Bone marrow (tissue), 2 donors: ENCODE data around the gene MED13L.
"Not testable (repeated sequence)": the region's sequence is repeated elsewhere in the genome, so short reads cannot be mapped to it uniquely, and the experiment has no call there.

ENCODE experiments used
- DNase-seq, 2 donors: peaks; one replicate each; lab custom pipeline; 2025; lab: John Stamatoyannopoulos, UW

MED13L gene

DNA sequence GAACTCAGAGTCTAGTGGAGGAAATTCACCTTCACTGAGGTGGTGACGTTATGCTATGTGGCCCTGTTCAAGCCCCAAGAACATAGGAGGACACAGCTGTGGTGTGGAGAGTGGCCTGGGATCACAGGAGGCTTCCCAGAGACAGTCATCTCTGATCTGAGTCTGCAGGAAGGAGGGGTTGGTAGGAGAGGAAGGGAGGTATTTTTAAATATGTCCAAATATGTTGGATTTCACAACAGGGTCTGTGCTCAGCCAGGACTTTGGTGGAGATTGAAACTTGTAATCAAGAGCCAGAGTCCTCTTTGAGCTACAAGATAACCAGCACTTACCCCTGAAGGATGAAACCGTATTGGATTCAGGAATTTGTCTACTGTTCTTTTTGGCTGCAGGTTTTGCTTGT lies 26.4 kb upstream of the MED13L start:
- peak in 1 of 2 donors; percentile 8 for DNase-seq

DNA sequence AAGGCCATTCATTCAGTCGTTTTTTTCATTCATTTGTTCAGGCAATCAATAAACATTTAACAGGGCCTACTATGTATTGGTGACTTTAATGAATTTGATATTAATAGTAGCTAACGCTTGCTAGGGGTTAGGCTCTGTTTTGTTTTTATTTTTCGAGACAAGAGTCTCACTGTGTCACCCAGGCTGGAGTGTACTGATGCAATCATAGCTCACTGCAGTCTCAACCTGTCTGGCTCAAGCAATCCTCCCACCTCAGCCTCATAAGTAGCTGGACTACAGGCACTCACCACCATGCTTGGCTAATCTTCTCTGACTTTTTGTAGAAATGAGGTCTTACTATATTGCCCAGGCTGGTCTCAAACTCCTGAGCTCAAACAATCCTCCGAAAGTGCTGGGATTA lies 25.6 kb upstream of the MED13L start:
- DNase-seq: no peak

- no peak for DNase-seq
These were observed 24.9 kb upstream of the MED13L start for GRCh38 chr12:116302166-116303058.

GRCh38 chr12:116301621-116302020 lies 24.1 kb upstream of the MED13L start:
- DNase-seq: no peak

DNA sequence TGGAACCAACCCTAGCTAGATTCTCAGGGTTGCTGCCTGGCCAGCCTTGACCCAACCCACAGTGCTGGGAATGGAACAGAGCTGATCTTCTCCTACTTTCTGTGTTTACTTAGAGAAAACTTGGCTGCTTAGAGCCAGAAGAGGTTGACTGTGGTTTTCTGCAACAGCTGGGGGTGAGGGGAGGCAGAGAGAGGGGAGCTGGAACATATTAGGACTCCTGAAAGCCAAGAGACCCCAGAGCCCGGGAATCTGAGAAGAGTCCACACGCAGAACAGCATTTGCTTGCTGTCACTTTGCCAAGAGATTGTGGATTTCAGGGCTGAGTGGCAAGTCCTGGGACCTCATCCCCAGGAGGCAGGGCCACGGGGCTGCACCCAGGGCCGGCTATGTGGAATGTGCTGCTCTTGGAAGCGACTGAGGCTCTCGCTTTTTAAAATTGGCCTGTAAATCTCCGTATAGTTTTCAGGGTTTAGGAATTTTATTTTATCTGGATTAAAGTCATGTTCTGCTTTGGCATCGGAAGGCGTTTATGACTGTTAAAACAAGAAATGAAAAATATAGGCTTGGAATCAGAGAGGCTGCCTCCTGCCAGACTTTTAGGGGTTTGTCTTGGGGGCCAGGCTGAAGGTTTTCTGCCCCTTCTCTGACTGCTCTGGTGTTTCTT lies 22.3 kb upstream of the MED13L start:
- DNase-seq: no peak

DNA sequence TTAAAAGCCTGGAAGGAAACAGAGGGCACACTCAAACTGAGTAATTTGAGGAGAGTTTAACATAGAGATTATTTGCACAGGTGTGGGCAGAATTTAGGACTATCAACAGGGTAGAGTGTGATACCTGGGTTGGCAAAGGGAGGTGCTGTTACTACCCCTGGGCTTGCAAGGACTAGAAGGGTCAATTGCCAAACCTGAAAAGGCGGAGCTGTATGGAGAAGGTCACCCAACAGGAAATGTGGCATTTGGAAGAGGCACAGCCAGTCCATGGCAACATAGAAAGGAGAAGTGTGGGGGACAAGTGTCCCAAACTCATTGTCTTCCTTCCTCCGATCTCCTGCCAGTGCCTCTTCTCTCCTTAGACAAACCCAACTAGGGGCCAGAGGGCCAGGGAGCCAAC lies 21.6 kb upstream of the MED13L start:
- no peak for DNase-seq

DNA sequence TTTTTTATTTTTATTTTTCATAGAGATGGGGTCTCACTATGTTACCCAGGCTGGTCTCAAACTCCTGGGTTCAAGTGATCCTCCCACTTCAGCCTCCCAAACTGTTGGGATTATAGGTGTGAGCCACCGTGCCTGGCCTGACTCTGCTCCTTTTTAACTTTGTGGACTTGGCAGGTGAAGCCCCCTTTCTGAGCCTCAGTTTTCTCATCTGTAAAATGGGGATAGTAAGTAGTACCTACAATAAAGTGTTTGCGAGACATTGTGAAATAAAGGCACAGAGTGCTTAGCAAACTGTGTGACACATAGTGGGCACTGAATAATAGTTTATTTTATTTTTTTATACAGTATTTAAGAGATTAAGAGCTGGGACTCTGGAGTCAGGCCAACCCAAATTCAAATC lies 21.1 kb upstream of the MED13L start:
- no peak for DNase-seq

DNA sequence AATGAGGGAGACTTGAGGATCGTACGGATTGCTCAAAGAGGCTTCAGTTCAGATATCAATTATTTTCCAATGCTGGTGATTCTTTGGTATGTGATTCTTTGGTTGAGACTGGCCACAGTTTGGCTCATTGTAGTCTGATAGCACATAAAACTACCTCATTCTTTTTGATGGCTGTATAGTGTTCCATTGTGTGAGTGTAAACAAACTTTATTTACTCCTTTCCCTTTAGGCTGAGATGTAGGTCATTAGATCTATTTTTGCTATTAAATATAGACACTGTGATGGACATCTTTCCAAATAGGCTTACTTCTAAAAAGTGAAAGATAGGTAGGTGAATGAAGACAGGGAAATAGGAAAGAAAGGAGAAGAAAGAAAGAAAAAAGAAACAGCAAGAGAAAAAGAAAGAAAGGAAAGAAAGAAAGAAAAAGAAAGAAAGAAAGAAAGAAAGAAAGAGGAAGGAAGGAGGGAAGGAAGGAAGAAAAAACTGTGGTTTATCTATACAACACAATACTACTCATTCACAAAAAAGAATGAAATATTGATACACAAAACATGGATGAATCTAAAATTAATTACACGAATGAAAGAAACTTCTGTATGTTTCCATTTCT lies 19.8 kb upstream of the MED13L start:
- no peak for DNase-seq

DNA sequence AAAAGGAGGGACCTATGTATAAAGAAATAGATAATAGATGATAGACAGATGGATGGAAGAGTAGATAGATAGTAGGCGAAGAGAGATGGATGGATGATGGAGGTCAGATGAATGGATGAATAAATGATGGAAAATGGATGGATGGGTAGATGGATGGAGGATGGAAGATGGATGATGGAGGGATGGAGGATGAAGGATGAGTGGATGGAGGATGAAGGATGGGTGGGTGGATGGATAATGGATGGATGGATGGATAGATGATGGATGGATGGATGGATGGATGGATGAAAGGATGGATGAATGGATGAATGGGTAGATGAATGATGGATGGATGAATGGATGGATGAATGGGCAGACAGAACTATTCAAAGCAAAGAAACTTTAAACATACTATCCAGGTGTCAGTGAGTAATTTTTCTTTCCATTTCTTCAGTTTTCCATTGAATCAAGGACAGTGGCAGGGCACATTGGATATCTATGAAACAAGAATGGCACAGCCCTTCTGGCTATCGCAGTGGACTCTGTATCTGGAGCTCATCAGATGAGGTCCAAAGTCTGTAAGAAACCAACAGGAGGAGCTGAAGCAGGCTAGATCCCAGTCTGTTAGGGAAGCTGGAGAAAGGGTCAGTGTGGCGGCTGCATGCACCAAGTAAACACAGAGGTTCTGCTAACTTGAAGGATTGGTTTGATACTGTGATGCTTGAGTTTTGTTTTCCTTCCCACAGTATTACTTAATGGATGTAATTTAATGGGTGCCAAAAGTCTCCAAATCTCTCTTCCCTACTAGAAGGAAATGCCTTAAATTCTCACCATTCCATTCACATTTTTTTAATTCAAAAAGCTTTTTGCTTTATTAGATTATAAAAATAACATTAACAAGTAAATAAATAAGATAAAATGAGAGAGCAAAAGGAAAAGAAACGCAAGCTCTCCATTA lies 18.1 kb upstream of the MED13L start:
- no peak for DNase-seq

DNA sequence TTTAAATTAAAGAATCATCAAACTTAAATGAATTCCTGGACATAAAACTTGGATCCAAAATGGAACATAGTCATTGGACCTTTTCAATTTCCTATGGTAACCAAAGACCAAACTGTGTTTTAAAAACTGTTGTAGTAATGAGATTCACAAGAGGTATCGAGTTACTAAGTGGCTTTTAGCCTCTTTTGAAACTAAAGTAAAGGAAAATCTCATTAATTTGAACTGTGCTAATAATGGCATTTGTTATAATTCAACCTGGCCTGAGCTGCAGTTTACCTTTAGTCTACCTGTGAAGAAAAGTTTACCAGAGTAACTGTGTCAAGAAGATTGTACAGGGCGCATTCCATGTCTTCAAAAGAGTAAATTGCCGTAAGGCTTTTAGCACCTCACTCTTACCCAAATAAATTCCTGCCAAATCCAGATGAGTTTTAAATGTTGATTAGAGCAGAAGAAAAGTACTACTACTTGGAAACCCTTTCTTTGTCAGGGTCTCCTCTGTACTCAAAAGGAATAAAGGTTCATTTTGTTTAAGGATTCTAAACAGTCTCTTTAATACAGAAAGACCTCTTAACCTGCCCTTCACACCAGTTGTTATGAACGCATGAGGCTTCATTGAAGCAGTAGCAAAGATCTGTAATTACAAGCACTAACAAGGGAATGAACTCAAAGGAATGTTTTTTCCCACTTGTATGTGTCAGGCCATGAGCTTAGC lies 17.1 kb upstream of the MED13L start:
- no peak for DNase-seq

GRCh38 chr12:116293687-116294453 lies 16.4 kb upstream of the MED13L start:
- no peak for DNase-seq

- no peak for DNase-seq
These were observed 13.7 kb upstream of the MED13L start for GRCh38 chr12:116291218-116291617.

DNA sequence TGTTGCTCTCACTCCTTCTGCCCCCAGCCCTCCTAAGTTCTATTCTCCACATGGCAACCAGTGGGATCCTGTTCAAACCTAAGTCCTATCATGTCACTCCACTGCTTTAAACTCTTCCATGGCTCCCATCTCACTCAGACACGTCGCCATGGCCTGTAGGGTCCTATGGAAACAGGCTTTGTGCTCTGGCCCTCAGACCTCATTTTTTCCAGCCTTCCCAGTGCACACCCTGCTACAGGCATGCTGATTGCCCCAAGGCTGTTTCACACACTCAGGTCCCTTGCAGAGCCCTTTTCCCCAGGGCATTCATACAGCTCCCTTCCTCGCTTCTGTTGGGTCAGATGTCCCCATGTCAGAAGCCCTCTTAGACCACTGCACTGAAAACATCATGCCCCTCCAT lies 11.2 kb upstream of the MED13L start:
- no peak for DNase-seq

DNA sequence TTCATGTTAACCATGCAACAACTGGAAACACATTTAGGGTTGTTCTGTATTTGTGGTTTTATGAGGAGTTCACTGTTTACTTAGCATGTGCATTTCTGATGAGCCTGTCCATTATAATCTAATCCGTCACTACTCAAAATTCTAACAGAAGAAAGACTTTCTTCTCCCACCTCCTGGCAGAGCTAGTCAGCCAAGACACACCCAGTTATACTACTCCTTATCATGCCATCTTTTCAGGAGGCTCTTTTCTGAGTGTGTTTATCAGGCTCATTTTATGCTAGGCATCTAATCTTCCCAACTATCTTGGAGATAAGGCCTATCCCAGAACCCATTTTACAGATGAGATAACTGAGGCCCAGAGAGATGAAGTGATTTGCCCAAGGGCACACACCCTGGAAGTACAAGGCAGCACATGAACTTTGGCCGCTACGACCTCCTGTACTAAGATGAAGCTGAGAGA lies 10.4 kb upstream of the MED13L start:
- DNase-seq: no peak

GRCh38 chr12:116284396-116284795 lies 6.9 kb upstream of the MED13L start:
- DNase-seq: no peak

- DNase-seq: not testable (repeated sequence)
These were observed 6.4 kb upstream of the MED13L start for GRCh38 chr12:116283881-116284280.

DNA sequence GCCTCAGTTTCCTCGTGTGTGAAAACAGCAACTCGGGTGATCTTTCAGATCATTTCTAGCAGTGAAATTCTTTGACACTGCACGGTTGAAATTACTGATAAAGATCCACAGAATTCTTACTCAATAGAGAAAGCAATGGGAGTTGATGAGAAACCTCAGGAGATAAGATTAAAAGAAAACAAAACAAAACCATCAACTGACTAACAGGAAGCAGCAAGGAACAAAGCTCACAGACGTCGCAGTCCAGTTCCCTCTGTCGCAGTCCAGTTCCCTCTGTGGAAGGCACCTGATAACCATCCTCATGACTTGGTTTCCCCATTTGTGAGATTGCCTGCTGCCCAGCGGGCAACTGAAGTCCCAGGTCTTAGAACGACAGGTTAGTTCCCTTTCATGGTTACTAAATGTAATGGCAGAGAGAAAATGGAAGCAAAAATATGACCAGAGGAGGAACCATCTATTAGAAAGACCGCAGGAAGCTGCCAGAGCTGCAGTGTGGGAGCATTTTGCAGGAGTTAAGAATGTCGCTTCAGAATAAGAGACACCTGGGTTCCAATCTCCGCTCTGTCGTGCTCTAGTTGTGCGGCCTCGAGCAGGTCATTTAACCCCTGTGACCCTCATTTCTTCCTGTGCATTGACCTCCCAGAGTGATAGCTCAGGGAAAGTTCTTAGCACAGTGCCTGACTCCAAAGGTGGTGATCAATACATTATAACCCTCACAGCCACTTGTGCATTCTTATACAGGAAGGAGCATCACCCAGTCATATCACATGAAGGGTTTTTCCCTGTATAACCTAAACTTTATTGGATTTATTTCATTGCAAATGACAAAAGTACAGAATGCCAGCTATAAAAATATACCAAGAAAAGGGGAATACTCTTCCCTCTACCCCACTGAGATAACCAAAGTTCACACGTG lies 5.1 kb upstream of the MED13L start:
- no peak for DNase-seq

GRCh38 chr12:116280595-116281290 lies 3.2 kb upstream of the MED13L start:
- DNase-seq: no peak

- no peak for DNase-seq
These were observed 1.2 kb upstream of the MED13L start for GRCh38 chr12:116278667-116279066.
